ENCODE results near the gene LPP. TPM values are rescaled to one million over a fixed set of nuclear protein-coding genes. Genes with fewer than 3 reads are reported as not detected.

LPP gene
- total and polyA plus RNA-seq, 4 donors: 11.1 to 219 (median 66.5) TPM

DNA sequence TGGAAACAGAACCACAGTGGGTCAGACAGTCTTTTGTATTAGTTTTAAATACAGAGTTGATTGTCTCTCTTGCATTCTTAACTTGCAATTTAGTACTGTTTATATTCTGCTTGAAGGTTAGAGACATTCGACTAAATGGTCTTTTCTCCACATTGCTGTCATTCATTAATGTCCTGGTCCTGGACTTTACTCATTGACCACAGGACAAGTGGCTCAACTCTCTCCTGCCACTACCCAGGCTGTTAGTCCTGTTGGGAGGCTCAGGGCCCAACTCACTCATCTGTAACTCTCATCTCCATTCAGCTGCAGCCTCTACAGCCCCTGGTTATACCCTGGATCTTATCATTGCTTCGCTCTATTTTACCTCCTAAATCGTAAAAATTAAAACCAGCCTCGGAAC lies 427.4 kb downstream of the LPP start:
- Histone ChIP-seq H3K4me1 (ENCODE audit: control insufficient read depth in 5 of 5, insufficient read depth in 5 of 5, low read length in 5 of 5) (peaks cover 0 to 22% (median 2%) of the 10 kb centered on the region in 5 donors), H3K27me3 (ENCODE audit: control insufficient read depth in 3 of 3, insufficient read depth in 3 of 3, low read length in 2 of 3) (no peaks in the 10 kb centered on the region), H3K9me3 (ENCODE audit: control insufficient read depth in 4 of 4, insufficient read depth in 3 of 4, low read length in 3 of 4) (no peaks in the 10 kb centered on the region), H3K27ac (ENCODE audit: low read depth in 1 of 2, low read length in 1 of 2) (no peak overlapping the region), H3K9ac (ENCODE audit: insufficient read depth in 1 of 2, low read length in 2 of 2) (no peak overlapping the region), H3K4me3 (no peak overlapping the region), H3K36me3 (ENCODE audit: control insufficient read depth in 4 of 4, insufficient read depth in 4 of 4, low read length in 4 of 4) (no peaks in the 10 kb centered on the region)
- DNase-seq (no peak), ATAC-seq (ENCODE audit: insufficient read depth, low FRiP score) (no peak)
- TF ChIP-seq, protein P1, sequence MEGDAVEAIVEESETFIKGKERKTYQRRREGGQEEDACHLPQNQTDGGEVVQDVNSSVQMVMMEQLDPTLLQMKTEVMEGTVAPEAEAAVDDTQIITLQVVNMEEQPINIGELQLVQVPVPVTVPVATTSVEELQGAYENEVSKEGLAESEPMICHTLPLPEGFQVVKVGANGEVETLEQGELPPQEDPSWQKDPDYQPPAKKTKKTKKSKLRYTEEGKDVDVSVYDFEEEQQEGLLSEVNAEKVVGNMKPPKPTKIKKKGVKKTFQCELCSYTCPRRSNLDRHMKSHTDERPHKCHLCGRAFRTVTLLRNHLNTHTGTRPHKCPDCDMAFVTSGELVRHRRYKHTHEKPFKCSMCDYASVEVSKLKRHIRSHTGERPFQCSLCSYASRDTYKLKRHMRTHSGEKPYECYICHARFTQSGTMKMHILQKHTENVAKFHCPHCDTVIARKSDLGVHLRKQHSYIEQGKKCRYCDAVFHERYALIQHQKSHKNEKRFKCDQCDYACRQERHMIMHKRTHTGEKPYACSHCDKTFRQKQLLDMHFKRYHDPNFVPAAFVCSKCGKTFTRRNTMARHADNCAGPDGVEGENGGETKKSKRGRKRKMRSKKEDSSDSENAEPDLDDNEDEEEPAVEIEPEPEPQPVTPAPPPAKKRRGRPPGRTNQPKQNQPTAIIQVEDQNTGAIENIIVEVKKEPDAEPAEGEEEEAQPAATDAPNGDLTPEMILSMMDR (IDR thresholded peaks at IDR 0.05; ENCODE audit: control extremely low read depth, extremely low read depth): no peak
- 97 to 99% methylated on average over 4 of the region's 4 CpGs for WGBS, 2 donors

DNA sequence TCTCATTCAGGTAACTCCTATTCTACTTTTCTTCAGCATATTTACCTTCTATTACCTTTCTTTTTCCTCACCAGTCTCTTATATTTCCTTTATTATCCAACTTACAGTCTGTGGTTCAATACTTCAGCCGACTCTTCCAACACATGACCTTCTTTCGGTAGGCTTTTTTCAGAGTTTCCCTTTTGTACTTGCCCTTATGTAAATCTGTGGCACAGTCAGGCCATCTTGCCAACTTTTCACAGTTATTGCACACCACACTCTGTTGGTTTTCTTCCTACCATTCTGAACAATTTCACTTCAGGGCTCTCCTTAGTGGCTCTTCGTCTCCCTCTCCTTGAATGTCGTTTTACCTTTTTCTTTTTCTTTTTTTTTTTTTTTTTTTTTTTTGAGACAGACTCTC lies 427.8 kb downstream of the LPP start:
- no peak for DNase-seq
- 40 to 58% methylated on average over 4 of the region's 4 CpGs for WGBS, 2 donors
- Histone ChIP-seq H3K9me3 (ENCODE audit: control insufficient read depth in 4 of 4, insufficient read depth in 3 of 4, low read length in 3 of 4) (no peaks in the 10 kb centered on the region), H3K36me3 (ENCODE audit: control insufficient read depth in 4 of 4, insufficient read depth in 4 of 4, low read length in 4 of 4) (no peaks in the 10 kb centered on the region), H3K9ac (ENCODE audit: insufficient read depth in 1 of 2, low read length in 2 of 2) (no peak overlapping the region), H3K4me3 (no peak overlapping the region), H3K4me1 (ENCODE audit: control insufficient read depth in 5 of 5, insufficient read depth in 5 of 5, low read length in 5 of 5) (peaks cover 0 to 22% (median 2%) of the 10 kb centered on the region in 5 donors), H3K27me3 (ENCODE audit: control insufficient read depth in 3 of 3, insufficient read depth in 3 of 3, low read length in 2 of 3) (no peaks in the 10 kb centered on the region), H3K27ac (ENCODE audit: low read depth in 1 of 2, low read length in 1 of 2) (no peak overlapping the region)
- TF ChIP-seq, protein P1 (IDR thresholded peaks at IDR 0.05; ENCODE audit: control extremely low read depth, extremely low read depth): no peak
- ATAC-seq (ENCODE audit: insufficient read depth, low FRiP score): no peak

DNA sequence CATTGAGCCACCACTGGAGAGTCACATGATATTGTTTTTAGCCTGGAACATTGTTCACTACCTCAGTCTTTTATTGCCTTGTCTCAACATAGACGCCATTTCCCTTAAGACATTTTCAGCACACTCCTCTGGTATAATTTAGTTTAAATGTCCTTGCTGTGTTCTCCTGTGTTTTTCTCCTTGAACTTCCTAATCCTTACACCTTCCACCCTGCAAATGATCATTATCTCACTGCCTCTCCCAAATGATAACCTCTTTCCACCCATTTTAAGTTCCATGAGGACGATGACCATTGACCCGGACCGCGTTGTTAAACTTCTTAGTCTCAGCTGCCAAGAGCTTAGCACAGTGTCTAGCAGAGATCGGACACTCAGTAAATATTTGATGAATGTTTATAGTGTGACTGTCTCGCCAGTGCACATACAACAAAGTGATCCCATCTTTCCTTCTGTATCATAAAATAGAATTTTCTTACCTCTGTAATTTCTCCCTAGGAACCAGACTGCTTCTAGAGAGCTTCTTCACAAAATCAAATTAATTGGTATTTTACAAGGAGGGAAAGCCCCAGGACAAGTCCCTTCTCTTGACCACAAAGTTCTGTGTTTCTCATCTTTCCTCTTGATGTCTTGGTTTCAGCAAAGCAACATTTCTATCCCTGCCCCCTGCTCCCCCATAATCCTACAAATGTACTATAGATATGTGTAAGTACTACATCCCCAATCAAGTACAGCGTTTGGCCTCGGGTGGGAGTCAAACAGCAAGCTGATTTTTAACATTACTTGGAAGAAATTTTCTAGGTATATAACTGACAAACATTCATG lies 429.6 kb downstream of the LPP start:
- Histone ChIP-seq H3K4me3 (no peak overlapping the region), H3K9ac (ENCODE audit: insufficient read depth in 1 of 2, low read length in 2 of 2) (no peak overlapping the region), H3K9me3 (ENCODE audit: control insufficient read depth in 4 of 4, insufficient read depth in 3 of 4, low read length in 3 of 4) (no peaks in the 10 kb centered on the region), H3K27ac (ENCODE audit: low read depth in 1 of 2, low read length in 1 of 2) (no peak overlapping the region), H3K36me3 (ENCODE audit: control insufficient read depth in 4 of 4, insufficient read depth in 4 of 4, low read length in 4 of 4) (no peaks in the 10 kb centered on the region), H3K4me1 (ENCODE audit: control insufficient read depth in 5 of 5, insufficient read depth in 5 of 5, low read length in 5 of 5) (peaks cover 0 to 18% (median 2%) of the 10 kb centered on the region in 5 donors), H3K27me3 (ENCODE audit: control insufficient read depth in 3 of 3, insufficient read depth in 3 of 3, low read length in 2 of 3) (no peaks in the 10 kb centered on the region)
- ATAC-seq (ENCODE audit: insufficient read depth, low FRiP score) (no peak), DNase-seq (no peak)
- TF ChIP-seq, protein P1 (IDR thresholded peaks at IDR 0.05; ENCODE audit: control extremely low read depth, extremely low read depth): no peak
- WGBS, 2 donors: 73 to 76% methylated on average over 9 of the region's 9 CpGs
